BLaER1 (cell line): ENCODE measurements around the gene NPBWR2.
A peak's percentile ranks its signal among the peaks of the same experiment; 100 is the strongest.

Source experiments
- H3K27ac ChIP-seq: shearing (Covaris generic); formaldehyde crosslinking; 2 replicates; pipeline ENCODE4 v1.8.1; 2022
- H3K27me3 ChIP-seq: shearing (Covaris generic); formaldehyde crosslinking; 2 replicates; pipeline ENCODE4 v1.8.1; 2022
- H3K36me3 ChIP-seq: shearing (Covaris generic); formaldehyde crosslinking; 2 replicates; pipeline ENCODE4 v1.8.1; 2022
- H3K4me1 ChIP-seq: shearing (Covaris generic); formaldehyde crosslinking; 2 replicates; pipeline ENCODE4 v1.8.1; 2022
- H3K4me2 ChIP-seq: shearing (Covaris generic); formaldehyde crosslinking; 2 replicates; pipeline ENCODE4 v1.8.1; 2022
- H3K4me3 ChIP-seq: shearing (Covaris generic); formaldehyde crosslinking; 2 replicates; pipeline ENCODE4 v1.8.1; 2022
- H3K9ac ChIP-seq: shearing (Covaris generic); formaldehyde crosslinking; 2 replicates; pipeline ENCODE4 v1.8.1; 2022
- H3K9me3 ChIP-seq: shearing (Covaris generic); formaldehyde crosslinking; 2 replicates; pipeline ENCODE4 v1.8.1; 2022
- H4K20me1 ChIP-seq: shearing (Covaris generic); formaldehyde crosslinking; 2 replicates; pipeline ENCODE4 v1.8.1; 2022
- Cebpa-rat ChIP-seq: shearing (Covaris generic); IDR thresholded peaks from 2 replicates; pipeline ENCODE4 v1.8.1; 2022

Gene NPBWR2

GRCh38 chr20:64104667-64105451, 2.5 kb downstream of the NPBWR2 start:
- Histone ChIP-seq H3K27ac (no peak overlapping the region), H3K27me3 (peaks cover 38% of the 10 kb centered on the region), H3K36me3 (no peaks in the 10 kb centered on the region), H4K20me1 (peaks cover 27% of the 10 kb centered on the region; the same call in 1 of the 2 replicates), H3K9ac (no peak overlapping the region), H3K4me2 (no peak overlapping the region), H3K4me3 (no peak overlapping the region), H3K4me1 (peaks cover 63% of the 10 kb centered on the region), H3K9me3 (no peaks in the 10 kb centered on the region)
- TF ChIP-seq Cebpa-rat = no peak

- H3K27ac ChIP-seq = no peak overlapping the region
- peaks cover 4% of the 10 kb centered on the region; the same call in 1 of the 2 replicates for H3K36me3 ChIP-seq
- no peak overlapping the region for H3K9ac ChIP-seq
- peaks cover 63% of the 10 kb centered on the region for H3K4me1 ChIP-seq
- H3K9me3 ChIP-seq = no peaks in the 10 kb centered on the region
- H3K4me3 ChIP-seq = no peak overlapping the region
- peaks cover 38% of the 10 kb centered on the region for H3K27me3 ChIP-seq
- H4K20me1 ChIP-seq = peaks cover 29% of the 10 kb centered on the region; the same call in 1 of the 2 replicates
- no peak for TF ChIP-seq Cebpa-rat
- no peak overlapping the region for H3K4me2 ChIP-seq
These were observed 3.3 kb downstream of the NPBWR2 start for GRCh38 chr20:64103871-64104666.

- H3K4me2 ChIP-seq = peak overlapping the region; percentile 88
- H3K9ac ChIP-seq = no peak overlapping the region
- H4K20me1 ChIP-seq = peaks cover 29% of the 10 kb centered on the region; the same call in 1 of the 2 replicates
- peaks cover 17% of the 10 kb centered on the region; the same call in 1 of the 2 replicates for H3K36me3 ChIP-seq
- peaks cover 38% of the 10 kb centered on the region for H3K27me3 ChIP-seq
- no peaks in the 10 kb centered on the region for H3K9me3 ChIP-seq
- H3K4me3 ChIP-seq = peak overlapping the region; percentile 65
- no peak overlapping the region for H3K27ac ChIP-seq
- no peak for TF ChIP-seq Cebpa-rat
- H3K4me1 ChIP-seq = peaks cover 52% of the 10 kb centered on the region
These were observed 4.6 kb downstream of the NPBWR2 start for GRCh38 chr20:64102647-64103354.

GRCh38 chr20:64101731-64102621, 5.4 kb downstream of the NPBWR2 start:
- Histone ChIP-seq H3K27me3 (peaks cover 38% of the 10 kb centered on the region), H3K9me3 (no peaks in the 10 kb centered on the region), H3K4me1 (peaks cover 44% of the 10 kb centered on the region), H3K27ac (no peak overlapping the region), H4K20me1 (peaks cover 29% of the 10 kb centered on the region; the same call in 1 of the 2 replicates), H3K4me3 (peak overlapping the region; percentile 65), H3K36me3 (peaks cover 20% of the 10 kb centered on the region; the same call in 1 of the 2 replicates), H3K9ac (0 out of 2 replicates have a peak overlapping the region, but pooled peaks have one; percentile 10), H3K4me2 (peak overlapping the region; percentile 88)
- no peak for TF ChIP-seq Cebpa-rat

- TF ChIP-seq Cebpa-rat = no peak
- H3K4me2 ChIP-seq = peak overlapping the region; percentile 88
- no peak overlapping the region for H3K4me3 ChIP-seq
- H3K9ac ChIP-seq = no peak overlapping the region
- peaks cover 29% of the 10 kb centered on the region; the same call in 1 of the 2 replicates for H4K20me1 ChIP-seq
- no peak overlapping the region for H3K27ac ChIP-seq
- peaks cover 27% of the 10 kb centered on the region; the same call in 1 of the 2 replicates for H3K36me3 ChIP-seq
- no peaks in the 10 kb centered on the region for H3K9me3 ChIP-seq
- H3K4me1 ChIP-seq = peaks cover 40% of the 10 kb centered on the region
- peaks cover 38% of the 10 kb centered on the region for H3K27me3 ChIP-seq
These were observed 6.2 kb downstream of the NPBWR2 start for GRCh38 chr20:64100946-64101688.

- peak overlapping the region; percentile 88 for H3K4me2 ChIP-seq
- no peak for TF ChIP-seq Cebpa-rat
- H3K36me3 ChIP-seq = peaks cover 27% of the 10 kb centered on the region; the same call in 1 of the 2 replicates
- no peaks in the 10 kb centered on the region for H3K9me3 ChIP-seq
- H3K27me3 ChIP-seq = peaks cover 38% of the 10 kb centered on the region
- H3K27ac ChIP-seq = no peak overlapping the region
- H4K20me1 ChIP-seq = peaks cover 29% of the 10 kb centered on the region; the same call in 1 of the 2 replicates
- peaks cover 40% of the 10 kb centered on the region for H3K4me1 ChIP-seq
- H3K9ac ChIP-seq = no peak overlapping the region
- no peak overlapping the region for H3K4me3 ChIP-seq
These were observed 6.8 kb downstream of the NPBWR2 start for GRCh38 chr20:64100566-64100888.

- Histone ChIP-seq H3K4me1 (peaks cover 40% of the 10 kb centered on the region), H3K27ac (no peak overlapping the region), H3K27me3 (peaks cover 38% of the 10 kb centered on the region), H3K9ac (no peak overlapping the region), H3K9me3 (no peaks in the 10 kb centered on the region), H3K4me3 (no peak overlapping the region), H4K20me1 (peaks cover 29% of the 10 kb centered on the region; the same call in 1 of the 2 replicates), H3K36me3 (peaks cover 27% of the 10 kb centered on the region; the same call in 1 of the 2 replicates), H3K4me2 (peak overlapping the region; percentile 88)
- TF ChIP-seq Cebpa-rat = no peak
These were observed 7.3 kb downstream of the NPBWR2 start for GRCh38 chr20:64099880-64100565.
